Measurements from ENCODE around the gene HTT. TPM values are rescaled to one million over a fixed set of nuclear protein-coding genes. Genes with fewer than 3 reads are reported as not detected.

HTT gene
- total RNA-seq, 2 experiments from 2014 or later: 54.2 to 56.5 TPM

GRCh38 chr4:3178351-3178750 lies 103.9 kb downstream of the HTT start:
- peaks cover 30% of the 10 kb centered on the region for H3K36me3 Mint-ChIP-seq (ENCODE audit: low read depth)
- ATAC-seq (no peak), DNase-seq (no peak)
- POLR2A ChIA-PET: interaction anchor here (0.5 kb wide), 1 partner anchor 128 kb away, joined by 3 read pairs; no protein-coding TSS in a partner anchor
- intact Hi-C loops (cut with micrococcal nuclease): no loop called here
- CTCF ChIA-PET: no interaction called here
- no peaks in the 10 kb centered on the region for H3K27me3 Mint-ChIP-seq
- no peaks in the 10 kb centered on the region for H3K4me1 Mint-ChIP-seq (ENCODE audit: low read depth)
- no peak overlapping the region for H3K4me3 Mint-ChIP-seq
- no peaks in the 10 kb centered on the region for H3K9me3 Mint-ChIP-seq
- H3K27ac Mint-ChIP-seq: no peak overlapping the region
- TF ChIP-seq, protein P1, sequence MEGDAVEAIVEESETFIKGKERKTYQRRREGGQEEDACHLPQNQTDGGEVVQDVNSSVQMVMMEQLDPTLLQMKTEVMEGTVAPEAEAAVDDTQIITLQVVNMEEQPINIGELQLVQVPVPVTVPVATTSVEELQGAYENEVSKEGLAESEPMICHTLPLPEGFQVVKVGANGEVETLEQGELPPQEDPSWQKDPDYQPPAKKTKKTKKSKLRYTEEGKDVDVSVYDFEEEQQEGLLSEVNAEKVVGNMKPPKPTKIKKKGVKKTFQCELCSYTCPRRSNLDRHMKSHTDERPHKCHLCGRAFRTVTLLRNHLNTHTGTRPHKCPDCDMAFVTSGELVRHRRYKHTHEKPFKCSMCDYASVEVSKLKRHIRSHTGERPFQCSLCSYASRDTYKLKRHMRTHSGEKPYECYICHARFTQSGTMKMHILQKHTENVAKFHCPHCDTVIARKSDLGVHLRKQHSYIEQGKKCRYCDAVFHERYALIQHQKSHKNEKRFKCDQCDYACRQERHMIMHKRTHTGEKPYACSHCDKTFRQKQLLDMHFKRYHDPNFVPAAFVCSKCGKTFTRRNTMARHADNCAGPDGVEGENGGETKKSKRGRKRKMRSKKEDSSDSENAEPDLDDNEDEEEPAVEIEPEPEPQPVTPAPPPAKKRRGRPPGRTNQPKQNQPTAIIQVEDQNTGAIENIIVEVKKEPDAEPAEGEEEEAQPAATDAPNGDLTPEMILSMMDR (IDR thresholded peaks at IDR 0.05): no peak

- intact Hi-C loops (cut with micrococcal nuclease): no loop called here
- no peak for ATAC-seq
- Mint-ChIP-seq H3K4me3 (no peak overlapping the region), H3K4me1 (ENCODE audit: low read depth) (no peaks in the 10 kb centered on the region), H3K27ac (no peak overlapping the region), H3K36me3 (ENCODE audit: low read depth) (peaks cover 34% of the 10 kb centered on the region), H3K27me3 (no peaks in the 10 kb centered on the region), H3K9me3 (no peaks in the 10 kb centered on the region)
- TF ChIP-seq, protein P1 (IDR thresholded peaks at IDR 0.05): no peak
- ChIA-PET POLR2A (no interaction called here), CTCF (no interaction called here)
- no peak for DNase-seq
Measured at GRCh38 chr4:3179126-3179706, 104.7 kb downstream of the HTT start.

DNA sequence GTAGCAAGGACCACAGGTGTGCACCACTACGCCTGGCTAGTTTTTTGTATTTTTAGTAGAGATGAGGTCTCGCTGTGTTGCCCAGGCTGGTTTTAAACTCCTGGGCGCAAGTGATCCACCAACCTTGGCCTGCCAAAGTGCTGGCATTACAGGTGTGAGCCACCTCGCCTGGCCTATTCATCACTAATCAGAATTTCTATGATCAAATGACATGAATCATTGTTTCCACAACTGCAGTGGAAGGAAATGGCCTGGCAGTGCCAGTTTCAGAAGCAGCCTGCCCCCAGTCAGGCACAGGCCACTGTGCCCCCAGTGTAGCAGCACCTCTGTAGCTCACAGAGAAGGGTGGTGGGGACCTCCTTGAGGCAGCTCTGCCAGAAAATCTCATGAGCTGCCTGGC lies 108.5 kb downstream of the HTT start:
- CTCF ChIA-PET: no interaction called here
- DNase-seq: no peak
- TF ChIP-seq, protein P1 (IDR thresholded peaks at IDR 0.05): no peak
- no peak for ATAC-seq
- intact Hi-C loops (cut with micrococcal nuclease): no loop called here
- no peaks in the 10 kb centered on the region for H3K9me3 Mint-ChIP-seq
- H3K4me1 Mint-ChIP-seq (ENCODE audit: low read depth): no peaks in the 10 kb centered on the region
- peaks cover 41% of the 10 kb centered on the region for H3K36me3 Mint-ChIP-seq (ENCODE audit: low read depth)
- H3K27ac Mint-ChIP-seq: no peak overlapping the region
- no peak overlapping the region for H3K4me3 Mint-ChIP-seq
- POLR2A ChIA-PET: no interaction called here
- no peaks in the 10 kb centered on the region for H3K27me3 Mint-ChIP-seq

- CTCF ChIA-PET: interaction anchor here (1.1 kb wide), 1 partner anchor 12 kb away, joined by 4 read pairs; no protein-coding TSS in a partner anchor
- TF ChIP-seq, protein P1 (IDR thresholded peaks at IDR 0.05): no peak
- no peak for DNase-seq
- Mint-ChIP-seq H3K4me3 (no peak overlapping the region), H3K27ac (no peak overlapping the region), H3K4me1 (ENCODE audit: low read depth) (no peaks in the 10 kb centered on the region), H3K36me3 (ENCODE audit: low read depth) (peaks cover 34% of the 10 kb centered on the region), H3K9me3 (no peaks in the 10 kb centered on the region), H3K27me3 (no peaks in the 10 kb centered on the region)
- intact Hi-C loops (cut with micrococcal nuclease): no loop called here
- ATAC-seq: no peak
- POLR2A ChIA-PET: no interaction called here
Measured at GRCh38 chr4:3184725-3185124, 110.2 kb downstream of the HTT start.

- peaks cover 3% of the 10 kb centered on the region for H3K4me1 Mint-ChIP-seq (ENCODE audit: low read depth)
Measured at GRCh38 chr4:3186609-3187008, 112.1 kb downstream of the HTT start.

More at GRCh38 chr4:3186609-3187008, 112.1 kb downstream of the HTT start:
- no peaks in the 10 kb centered on the region for H3K27me3 Mint-ChIP-seq
- ATAC-seq: no peak
- POLR2A ChIA-PET: no interaction called here
- no peak overlapping the region for H3K27ac Mint-ChIP-seq
- CTCF ChIA-PET: interaction anchor here (0.8 kb wide), 1 partner anchor 12 kb away, joined by 3 read pairs; no protein-coding TSS in a partner anchor
- DNase-seq: no peak
- H3K4me3 Mint-ChIP-seq: no peak overlapping the region
- TF ChIP-seq, protein P1 (IDR thresholded peaks at IDR 0.05): no peak
- intact Hi-C loops (cut with micrococcal nuclease): no loop called here
- peaks cover 32% of the 10 kb centered on the region for H3K36me3 Mint-ChIP-seq (ENCODE audit: low read depth)
- H3K9me3 Mint-ChIP-seq: no peaks in the 10 kb centered on the region
